Activated T-cell treated with anti-CD3 and anti-CD28 coated beads, Interleukin-2, amount 50 U/mL, for 48 hours (primary cell): ENCODE data around the gene OSBP2.
"Not testable (repeated sequence)": the region's sequence is repeated elsewhere in the genome, so short reads cannot be mapped to it uniquely, and the experiment has no call there.

Experiments used
- DNase-seq, 2 experiments: peaks; one replicate each; pipeline ENCODE4 v3.0.0-alpha.2; 2020

The OSBP2 gene

DNA sequence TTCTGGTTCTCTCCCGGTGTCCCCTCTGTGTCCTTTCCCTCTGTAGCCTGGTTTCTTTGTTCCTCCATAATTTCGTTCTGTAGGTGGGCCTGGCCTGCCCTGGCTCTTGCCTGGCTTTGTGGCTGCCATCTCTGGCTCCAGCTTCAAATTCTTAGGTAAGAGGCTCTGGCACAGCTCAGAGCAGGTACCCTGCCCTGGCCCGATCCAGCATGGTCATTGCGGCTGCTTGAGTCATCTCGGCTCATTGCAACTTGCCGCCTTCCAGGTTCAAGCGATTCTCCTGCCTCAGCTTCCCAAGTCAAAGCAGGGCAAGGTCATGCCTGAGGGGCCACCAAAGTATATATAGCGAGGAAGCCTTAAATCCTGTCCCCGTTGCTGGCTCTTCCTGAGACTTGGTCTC lies 76.0 kb downstream of the OSBP2 start:
- DNase-seq: no peak

DNA sequence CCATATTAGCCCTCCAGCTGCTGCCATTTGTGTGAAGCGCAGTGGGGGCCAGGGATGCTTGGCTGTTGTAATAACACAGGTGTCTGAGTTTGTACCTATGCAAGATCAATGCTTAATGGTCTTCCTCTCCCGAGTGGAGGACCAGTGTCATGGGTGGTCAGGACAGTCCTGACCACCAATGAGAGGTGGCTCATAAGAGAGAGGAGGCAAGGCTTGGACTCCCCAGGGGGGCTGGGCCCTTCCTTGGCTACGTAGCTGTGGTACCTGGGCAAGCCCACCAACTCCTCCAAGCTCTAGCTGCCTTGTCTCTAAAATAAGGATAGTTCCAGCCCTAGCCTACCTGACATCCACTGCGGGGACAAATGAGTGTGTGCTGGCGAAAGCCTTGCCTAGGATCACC lies 79.2 kb downstream of the OSBP2 start:
- DNase-seq: no peak

DNA sequence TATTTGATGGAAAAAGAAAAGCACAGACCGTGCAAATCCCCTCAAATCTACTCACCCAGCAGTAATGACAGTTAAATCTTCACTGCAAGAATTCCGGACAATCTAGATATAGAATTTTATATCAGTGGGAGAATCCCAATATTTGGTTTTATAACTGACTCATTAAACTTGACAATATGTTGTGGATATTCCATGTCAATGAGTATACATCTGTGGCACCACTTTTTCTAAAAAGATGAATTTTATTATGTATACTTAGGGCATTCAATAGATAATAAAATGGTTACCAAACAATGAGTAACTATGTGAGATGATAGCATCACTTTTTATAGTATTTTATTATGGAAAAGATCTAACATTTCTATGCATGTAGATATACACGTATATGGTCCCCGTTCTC lies 79.9 kb downstream of the OSBP2 start:
- no peak for DNase-seq

DNA sequence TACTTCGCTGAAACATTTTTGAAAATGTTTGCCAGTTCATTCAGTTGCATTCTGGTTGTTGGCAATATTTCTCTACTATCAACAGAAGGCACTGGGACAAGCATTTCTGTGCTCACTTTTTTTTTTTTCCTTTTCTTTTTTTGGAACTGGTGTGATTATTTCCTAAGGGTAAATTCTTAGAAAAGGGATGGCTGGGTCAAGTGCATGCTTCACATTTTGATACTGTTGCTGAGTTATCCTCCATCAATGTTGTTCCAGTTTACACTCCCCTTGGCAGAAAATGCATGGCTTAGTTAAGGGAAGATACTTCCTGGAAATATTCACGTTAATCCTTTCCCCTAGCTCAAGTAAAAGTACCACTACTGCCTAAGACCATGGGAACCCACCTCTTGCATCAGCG lies 81.8 kb downstream of the OSBP2 start:
- DNase-seq: no peak

DNA sequence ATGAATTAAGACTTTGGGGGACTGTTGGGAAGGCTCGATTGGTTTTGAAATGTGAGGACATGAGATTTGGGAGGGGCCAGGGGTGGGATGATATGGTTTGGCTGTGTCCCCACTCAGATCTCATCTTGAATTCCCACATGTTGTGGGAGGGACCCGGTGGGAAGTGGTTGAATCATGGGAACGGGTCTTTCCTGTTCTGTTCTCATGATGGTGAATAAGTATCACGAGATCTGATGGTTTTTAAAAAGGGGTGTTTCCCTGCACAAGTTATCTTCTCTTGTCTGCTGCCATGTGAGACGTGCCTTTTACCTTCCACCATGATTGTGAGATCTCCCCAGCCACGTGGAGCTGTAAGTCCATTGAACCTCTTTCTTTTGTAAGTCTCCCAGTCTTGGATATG lies 82.5 kb downstream of the OSBP2 start:
- not testable (repeated sequence) for DNase-seq

DNA sequence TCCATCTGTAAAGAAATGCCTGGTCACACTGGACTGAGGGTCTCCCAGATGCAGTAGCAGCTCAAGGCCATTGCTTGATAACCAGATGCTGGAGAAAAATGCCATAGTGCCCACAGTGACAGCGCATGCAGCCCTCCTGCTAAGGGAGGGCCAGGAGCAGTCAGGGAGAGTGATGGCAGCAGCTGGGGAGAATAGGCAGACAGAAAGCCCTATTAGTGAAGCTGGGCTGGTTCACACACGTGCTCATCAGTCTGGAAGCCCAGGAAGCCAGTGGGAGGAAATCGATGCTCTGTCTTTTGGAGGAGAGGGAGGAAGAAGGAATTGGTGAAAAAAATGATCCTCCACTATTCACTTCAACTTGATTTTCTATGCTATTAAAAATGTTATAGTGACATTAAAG lies 82.9 kb downstream of the OSBP2 start:
- no peak for DNase-seq

DNA sequence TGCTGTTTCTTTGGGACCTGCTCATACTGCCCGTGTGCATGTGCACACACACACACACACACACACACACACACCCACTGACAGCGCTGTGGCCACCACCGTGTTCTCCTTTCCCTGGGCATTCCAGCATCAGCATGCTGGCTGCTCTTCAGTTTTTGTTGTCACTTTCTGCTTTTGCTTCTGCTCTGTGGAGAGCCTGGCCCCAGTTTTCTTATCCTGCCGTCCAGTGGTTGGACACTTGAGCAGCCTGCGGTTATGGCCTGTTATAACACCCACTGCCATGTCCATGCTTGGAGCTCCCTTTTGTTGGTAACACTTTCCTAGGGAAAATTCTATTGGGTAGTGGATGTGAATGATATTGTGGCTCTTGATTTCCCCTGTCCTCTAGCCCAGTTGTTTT lies 83.6 kb downstream of the OSBP2 start:
- no peak for DNase-seq

DNA sequence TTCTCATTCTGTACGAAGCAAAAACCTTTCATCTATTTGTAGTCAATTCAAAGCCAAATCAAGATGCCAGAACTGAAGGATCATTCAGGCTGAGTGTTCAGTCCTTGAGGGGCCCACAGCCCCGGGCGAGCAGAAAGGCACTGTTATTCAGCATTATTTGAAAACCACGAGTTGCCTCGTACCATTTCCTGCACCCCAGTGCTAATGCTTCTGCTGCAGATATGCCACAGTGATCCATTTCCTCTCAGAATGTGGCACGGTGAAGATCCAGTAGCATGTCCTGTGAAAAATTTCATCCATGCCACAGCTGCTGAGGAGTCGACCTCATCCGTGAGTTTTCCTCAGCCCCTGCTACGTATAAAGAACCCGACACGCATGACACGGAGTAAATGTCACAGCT lies 85.4 kb downstream of the OSBP2 start:
- DNase-seq: no peak

DNA sequence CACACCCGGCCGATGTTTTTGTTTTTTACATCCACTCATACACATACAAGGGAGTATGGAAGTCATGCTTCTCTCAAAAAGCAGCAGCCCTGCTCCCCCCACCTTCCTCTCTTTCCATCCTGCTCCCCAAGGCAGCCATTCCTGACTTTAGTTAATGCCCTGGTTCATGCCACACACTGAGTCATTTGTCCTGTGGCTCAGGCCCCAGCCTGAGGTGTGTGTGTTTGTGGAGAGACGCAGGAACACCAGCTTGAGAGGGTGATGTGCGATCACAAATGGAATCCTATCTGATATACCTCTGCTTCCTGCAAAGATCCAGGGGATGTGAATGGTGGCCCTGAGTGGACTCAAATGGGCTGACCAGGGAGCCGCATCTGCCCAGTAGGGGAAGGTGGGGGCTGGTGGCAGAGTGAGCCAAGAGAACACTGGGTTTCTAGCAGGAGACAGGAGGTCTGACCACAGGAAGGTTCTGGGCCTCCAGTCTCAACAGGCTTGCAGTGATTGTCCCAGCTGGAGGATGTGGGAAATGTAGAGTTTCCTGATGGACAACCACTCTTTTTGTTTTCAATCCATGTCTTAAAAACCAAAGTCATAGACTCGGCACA lies 86.7 kb downstream of the OSBP2 start:
- DNase-seq: no peak

DNA sequence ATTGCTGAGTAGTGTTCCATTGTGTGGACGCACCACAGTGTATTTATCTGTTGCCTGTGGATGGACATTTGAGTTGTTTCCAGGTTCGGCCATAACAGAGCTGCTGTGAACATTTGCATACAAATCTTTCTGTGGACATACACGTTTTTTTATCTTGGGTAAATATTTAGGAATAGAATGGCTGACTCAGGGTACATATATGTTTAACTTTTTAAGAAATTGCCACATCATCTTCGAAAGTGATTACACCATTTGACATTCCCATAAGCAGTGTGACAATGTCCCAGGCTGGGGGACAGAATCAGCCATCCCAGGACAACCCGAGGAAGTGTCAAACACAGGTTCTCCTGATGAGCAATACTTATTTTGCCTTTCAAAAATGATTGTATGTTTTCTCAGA lies 87.9 kb downstream of the OSBP2 start:
- DNase-seq: no peak

DNA sequence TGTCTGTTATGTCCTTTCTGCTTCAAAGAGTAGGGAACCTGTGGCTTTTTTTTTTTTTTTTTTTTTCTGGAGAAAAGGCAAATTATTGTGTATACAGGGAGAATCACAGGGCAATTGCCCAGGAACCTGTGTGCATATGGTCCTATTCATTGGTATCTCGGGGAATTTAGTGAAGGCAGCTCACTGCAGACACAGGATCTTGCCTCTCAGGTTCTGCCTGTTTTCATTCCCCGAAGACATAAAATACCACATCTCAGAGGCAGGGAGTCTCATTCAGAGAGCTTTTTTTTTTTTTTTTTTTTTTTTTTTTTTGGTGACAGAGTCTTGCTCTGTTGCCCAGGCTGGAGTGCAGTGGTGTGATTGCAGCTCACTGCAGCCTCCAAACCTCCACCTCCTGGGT lies 88.3 kb downstream of the OSBP2 start:
- no peak for DNase-seq

DNA sequence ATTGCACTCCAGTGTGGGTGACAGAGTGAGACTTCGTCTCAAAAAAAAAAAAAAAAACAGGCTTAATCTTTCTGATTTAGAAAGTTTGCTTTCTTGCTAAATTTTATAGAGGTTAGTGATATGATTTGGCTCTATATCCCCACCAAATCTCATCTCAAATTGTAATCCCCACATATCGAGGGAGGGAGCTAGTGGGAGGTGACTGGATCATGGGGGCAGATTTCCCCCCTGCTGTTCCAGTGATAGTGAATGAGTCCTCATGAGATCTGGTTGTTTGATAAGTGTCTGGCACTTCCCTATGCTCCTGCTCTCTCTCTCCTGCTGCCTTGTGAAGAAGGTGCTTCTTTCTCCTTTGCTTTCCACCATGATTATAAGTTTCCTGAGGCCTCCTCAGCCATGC lies 90.9 kb downstream of the OSBP2 start:
- DNase-seq: no peak

DNA sequence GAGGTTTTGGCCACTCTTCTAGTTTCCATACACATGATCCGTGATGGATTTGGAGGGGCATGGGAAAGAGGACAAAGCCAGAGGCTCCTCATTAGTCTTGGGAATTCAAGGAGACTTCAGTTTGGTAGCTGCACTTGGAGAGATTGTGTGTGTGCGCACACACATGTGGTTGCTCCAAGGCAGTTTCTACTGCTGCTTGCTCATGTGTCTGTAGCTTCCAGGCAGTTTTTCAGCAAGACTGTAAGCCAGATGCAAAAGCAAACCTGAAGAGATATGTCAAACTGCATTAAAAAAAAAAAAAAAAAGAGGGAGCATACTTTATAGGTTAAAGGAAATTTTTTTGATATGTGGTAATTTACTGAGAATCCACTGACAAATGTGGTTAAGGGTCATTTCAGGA lies 95.7 kb downstream of the OSBP2 start:
- no peak for DNase-seq

DNA sequence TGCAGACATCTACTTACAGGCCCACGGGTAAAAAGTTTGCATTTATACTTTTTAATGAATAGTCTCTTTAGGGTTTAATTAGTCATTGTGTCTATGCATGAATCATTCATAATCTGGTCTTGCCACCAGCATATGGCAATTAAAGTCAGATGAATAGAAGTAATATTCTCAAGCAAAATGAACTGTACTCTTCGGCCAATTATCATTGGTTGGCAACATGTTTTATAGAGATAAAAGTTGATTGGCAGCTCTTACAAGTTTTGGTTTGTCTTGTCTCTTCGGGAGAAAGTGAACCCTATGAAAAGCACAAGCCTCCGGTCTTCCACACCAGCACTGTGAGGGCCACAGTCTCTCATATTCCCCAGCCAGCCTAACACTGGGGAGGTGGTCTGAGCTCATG lies 97.8 kb downstream of the OSBP2 start:
- DNase-seq: no peak

DNA sequence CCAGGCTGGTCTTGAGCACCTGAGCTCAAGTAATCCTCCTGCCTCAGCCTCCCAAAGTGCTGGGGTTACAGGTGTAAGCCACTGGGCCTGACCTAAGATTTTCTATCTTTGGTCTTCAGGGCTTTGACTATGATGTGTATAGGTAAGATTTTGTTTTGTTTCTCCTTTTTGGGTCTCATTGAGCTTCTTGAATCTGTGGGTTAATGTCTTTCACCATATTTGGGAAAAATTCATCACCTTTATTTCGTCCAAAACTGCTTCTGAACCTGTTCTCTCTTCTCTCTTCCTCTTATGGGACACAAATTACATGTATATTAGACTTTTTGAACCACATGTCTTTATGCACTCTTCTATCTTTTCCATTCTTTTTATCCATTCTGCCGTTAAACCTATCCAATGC lies 100.4 kb downstream of the OSBP2 start:
- DNase-seq: no peak

DNA sequence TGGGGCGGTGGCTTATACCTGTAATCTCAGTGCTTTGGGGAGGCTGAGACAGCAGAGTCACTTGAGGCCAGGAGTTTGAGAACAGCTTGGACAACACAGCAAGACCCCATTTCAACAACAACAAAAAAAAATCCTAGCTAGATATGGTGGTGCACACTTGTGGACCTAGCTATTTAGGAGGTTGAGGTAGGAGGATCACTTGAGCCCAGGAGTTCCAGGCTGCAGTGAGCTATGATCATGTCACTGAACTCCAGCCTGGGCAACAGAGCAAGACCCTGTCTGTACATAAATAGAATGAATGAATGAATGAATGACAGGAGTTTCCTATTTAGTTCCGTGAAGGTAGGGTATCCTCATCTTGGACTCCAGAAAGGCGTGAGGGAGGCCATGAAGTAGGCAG lies 107.0 kb downstream of the OSBP2 start:
- no peak for DNase-seq

DNA sequence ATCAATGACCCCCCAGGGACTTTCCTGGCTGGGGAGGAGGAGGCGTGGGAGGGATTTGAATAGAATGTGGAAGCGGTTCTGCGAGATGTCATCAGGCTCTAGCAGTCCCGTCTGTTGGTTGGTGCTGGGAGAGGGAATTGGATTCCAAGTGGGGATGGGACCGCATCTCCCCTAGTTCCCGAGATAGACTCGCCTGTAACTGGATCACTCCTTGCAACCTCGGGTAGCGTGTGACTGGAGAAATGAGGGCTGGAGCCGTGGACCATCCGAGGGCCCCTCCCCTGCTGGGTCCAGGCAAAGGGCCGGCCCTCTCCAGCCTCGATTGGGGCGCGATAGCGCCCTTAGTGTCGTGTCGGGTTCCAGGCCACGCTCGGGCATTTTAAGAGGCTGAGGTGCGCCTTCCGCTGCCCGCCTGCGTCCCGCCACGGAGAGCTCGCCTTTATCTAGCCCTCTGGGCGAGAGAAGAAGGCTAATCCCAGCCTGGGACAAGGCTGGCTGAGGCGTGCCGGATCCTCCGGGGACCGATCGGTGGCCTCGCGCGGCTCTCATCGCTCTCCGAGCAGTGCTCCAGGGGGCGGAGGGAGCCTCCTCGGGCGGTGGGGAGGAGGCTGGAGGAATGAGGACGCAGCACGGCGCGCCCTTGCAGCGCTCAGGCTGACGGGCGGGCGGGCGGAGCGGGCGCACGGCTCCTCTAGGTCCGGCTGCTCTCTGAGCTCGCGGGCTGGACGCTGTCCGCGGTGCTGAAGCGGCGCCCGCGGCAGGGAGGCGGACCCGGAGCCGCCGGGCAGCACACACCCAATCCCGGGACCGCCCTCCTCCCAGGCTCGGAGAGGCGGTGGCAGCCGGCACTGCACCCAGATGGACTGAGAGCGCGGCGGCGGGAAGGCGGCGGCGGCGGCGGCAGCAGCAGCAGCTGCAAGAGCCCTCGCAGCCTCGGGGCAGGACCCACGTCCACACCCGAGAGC lies 107.8 kb downstream of the OSBP2 start:
- DNase-seq: peak; percentile 77 to 85

DNA sequence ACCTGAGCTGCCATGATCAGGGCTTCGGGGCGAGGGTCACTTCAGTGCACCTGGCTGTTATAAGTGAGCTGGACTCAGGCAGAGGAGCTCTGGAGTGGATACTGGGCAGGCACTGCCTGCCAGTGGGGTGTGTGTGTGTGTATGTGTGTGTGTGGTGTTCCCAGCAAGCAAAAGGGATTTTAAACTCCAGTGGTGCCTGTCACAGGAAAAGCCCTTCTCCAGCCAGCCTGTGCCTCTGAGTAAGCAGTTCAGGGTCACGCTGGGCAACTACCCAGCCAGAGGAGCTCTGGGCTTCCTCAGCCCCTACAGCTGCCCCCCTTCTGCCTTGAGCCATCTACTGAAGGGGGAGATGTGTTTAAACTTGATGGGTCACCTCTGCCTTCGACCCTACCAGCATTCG lies 109.0 kb downstream of the OSBP2 start:
- no peak for DNase-seq

DNA sequence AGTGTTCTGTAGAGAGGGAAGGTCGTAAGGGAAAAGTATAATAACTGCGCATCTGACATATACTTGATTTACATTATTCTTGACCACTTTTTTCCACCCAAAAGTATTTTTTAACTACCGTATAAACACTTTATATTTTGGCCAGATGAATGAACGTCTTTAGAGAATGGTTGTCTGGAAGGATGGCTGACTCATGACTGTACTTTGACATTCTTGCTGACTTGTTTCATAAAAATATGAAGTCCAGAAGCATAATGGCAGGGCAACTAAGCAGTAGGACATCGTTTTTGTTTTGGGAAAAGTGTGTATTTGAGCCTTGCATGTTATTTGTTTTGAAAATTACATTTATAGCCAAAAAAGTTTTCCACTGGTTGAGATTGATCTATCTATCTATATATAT lies 110.0 kb downstream of the OSBP2 start:
- no peak for DNase-seq

DNA sequence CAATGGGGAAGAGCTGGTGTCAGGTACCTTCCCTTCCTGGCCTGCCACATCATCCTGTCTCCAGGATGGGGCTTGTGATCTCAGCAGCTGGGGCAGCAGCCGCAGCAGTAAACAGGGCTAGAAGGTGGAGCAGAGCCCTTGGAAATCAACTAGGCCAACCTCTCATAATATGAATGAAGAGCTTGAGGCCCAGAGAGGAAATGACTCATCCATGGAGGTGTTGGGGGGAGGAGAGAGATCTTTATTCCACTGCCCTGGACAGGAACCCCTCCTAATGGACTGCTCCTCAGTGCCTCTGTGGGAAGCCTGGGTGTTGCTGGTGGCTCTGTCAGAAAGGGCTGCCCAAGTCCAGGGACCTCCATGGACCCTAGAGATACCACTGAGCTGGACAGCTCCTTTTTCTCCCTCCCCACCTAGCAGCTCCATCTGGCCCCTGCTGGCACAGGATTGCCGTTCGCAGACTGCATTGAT lies 111.8 kb downstream of the OSBP2 start:
- DNase-seq: no peak

DNA sequence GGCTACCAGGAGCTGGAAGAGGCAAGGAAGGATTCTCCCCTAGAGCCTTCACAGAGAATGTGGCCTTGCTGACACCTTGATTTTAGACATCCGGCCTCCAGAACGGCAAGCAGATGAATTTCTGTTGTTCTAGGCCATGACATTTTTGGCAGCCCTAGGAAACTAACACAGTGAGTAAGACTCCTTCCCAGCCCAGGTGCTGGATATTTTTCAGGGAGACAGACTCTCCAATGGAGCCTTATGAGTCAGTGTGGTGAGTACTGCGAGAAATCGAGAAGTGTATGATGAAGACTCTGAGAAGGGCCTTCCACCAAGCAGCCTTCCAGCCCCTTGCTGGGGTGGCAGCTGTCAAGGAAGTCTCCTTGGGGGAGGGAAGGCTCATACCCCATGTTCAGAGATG lies 114.4 kb downstream of the OSBP2 start:
- no peak for DNase-seq

DNA sequence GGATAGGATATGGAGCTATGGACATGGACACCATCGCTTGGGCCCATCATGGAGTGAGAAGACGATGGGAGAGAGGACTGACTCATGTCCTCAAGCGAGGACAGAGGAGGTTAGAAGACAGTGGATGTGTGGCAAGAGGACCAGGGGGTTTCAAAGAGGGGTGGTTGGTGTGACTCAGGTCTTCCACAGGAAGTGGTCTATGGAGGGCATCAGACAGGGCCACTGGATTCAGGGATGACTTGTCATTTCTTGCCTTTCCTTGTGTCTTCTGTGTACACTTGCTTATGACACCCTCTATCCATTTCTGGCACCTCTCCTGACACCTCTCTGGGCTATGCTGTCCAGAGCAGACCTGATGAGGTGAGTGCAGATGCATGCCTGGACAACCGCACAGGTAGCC lies 115.4 kb downstream of the OSBP2 start:
- DNase-seq: no peak

DNA sequence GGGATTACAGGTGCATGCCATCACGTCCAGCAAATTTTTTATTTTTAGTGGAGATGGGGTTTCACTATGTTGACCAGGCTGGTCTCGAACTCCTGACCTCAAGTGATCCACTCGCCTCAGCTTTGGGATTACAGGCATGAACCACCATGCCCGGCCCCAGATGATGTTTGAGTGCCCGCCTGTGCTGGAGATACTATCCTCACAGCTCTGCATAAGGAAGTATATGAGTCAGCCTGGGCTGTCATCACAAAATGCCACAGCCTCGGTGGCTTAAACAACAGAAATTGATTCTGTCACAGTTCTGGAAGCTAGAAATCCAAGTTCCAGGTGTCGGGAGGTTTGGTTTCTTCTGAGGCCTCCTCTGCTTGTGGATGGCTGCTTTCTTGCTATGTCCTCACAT lies 119.3 kb downstream of the OSBP2 start:
- DNase-seq: no peak

DNA sequence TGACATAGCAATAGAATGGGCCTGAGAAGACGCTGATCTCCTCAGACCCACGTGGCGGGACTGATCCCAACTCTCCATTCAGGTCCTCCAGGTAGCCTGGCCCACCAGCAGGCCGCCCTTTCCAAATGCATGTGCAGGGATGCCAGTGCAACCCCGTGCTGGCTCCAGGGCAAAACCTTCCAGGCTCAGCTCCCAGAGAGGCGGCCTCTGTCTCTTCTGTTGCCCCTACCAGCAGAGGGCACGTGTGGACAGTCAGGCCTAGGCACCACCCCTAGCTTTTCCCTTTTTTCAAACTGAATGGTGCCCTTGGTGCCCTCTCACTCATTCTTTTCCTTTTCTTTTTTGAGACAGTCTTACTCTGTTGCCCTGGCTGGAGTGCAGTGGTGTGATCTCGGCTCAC lies 121.7 kb downstream of the OSBP2 start:
- no peak for DNase-seq

DNA sequence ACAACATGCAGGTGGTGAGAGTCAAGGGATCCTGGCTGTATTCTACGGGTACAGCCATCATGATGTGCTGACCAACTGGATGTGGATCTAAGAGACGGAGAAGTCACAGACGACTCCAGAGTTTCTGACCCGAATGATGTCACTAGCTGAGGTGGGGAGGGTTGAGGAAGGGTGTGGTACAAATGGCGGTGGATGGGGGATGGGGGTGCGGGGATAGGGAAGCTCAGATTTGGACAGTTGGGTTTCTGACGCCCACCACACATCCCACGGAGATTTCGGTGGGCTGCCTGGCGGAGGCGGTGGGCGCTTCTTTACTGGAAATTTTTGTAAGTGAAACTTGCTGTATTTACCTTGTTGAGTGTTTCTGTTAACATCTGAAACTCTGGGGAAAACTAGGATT lies 126.7 kb downstream of the OSBP2 start:
- DNase-seq: no peak
